C4-2B (cell line): ENCODE measurements around the gene GTF3C5.
"Not testable (repeated sequence)": the region's sequence is repeated elsewhere in the genome, so short reads cannot be mapped to it uniquely, and the experiment has no call there.

Experiments
- H3K27ac ChIP-seq: fragments of 450-650 bp; 2 replicates; pipeline ENCODE4 v1.5.1; 2017
- ZFX ChIP-seq: fragments of 450-650 bp; IDR thresholded peaks from 2 replicates; pipeline ENCODE4 v1.6.1; 2017
- TF ChIP-seq, protein P1 (sequence below): fragments of 450-650 bp; conservative IDR thresholded peaks from 2 replicates; pipeline ENCODE4 v1.5.1; 2017; ENCODE audit warnings: mild to moderate bottlenecking

Gene GTF3C5

DNA sequence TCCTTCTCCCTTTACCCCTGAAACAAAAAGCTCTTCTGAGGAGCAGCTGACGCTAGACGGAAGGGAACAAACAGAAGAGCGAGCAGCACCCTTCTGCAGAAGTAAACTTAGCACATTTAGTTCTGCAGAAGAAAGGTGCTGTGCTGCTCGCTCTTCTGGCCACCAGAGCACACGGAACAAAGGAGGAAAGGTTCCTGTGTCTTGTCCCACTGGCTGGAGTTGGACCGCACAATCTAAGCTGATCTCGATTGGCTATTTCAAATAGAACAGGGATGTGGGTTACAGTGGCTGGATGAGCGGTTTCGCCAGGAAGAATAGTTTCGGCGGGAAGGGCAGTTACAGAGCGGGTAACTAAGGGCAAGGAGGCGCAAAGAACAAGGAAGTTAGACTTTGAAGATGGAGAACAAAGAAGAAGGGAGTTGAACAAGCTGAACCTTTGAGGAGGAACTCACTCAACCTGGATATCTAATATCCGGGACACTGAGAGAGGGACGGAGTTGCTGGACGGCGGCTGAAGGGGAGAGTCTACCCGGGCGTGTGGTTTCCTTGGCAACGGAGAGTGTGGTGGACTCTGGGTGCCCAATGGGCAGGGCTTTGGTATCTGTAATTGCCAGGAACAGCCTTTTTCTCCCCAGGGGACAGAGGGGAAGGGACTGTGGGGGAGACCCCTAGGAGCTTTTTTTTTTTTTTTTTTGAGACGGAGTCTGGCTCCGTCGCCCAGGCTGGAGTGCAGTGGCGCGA, 7.1 kb downstream of the GTF3C5 start:
- no peak for TF ChIP-seq ZFX
- TF ChIP-seq, protein P1, sequence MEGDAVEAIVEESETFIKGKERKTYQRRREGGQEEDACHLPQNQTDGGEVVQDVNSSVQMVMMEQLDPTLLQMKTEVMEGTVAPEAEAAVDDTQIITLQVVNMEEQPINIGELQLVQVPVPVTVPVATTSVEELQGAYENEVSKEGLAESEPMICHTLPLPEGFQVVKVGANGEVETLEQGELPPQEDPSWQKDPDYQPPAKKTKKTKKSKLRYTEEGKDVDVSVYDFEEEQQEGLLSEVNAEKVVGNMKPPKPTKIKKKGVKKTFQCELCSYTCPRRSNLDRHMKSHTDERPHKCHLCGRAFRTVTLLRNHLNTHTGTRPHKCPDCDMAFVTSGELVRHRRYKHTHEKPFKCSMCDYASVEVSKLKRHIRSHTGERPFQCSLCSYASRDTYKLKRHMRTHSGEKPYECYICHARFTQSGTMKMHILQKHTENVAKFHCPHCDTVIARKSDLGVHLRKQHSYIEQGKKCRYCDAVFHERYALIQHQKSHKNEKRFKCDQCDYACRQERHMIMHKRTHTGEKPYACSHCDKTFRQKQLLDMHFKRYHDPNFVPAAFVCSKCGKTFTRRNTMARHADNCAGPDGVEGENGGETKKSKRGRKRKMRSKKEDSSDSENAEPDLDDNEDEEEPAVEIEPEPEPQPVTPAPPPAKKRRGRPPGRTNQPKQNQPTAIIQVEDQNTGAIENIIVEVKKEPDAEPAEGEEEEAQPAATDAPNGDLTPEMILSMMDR: no peak

GRCh38 chr9:133040892-133041479, 10.2 kb downstream of the GTF3C5 start:
- TF ChIP-seq, protein P1: peak; percentile 82
- H3K27ac ChIP-seq: not testable (repeated sequence)

More for the DNA sequence above, 7.1 kb downstream of the GTF3C5 start:
- H3K27ac ChIP-seq: no peak overlapping the region

GRCh38 chr9:133041958-133042357, 11.2 kb downstream of the GTF3C5 start:
- H3K27ac ChIP-seq: no peak overlapping the region
- TF ChIP-seq, protein P1: no peak
- no peak for TF ChIP-seq ZFX

DNA sequence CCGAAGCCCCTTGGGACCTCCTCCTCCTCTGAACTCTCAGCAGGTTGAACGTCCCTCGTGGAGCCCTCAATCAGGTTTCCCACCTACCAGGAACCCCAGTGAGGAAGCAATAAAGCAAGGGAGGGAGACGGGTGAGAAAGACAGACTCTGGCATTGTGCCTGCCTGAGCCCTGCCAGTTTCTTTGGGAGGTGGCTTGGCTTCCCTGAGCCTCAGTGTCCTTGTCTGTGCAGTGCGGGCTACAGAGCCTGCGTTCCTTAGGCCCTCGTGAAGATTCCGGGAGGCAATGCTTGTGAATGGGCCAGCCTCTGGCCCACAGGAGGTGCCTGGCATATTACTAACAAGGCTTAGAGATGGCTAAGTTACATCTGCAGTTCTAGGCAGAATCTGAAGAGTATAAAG, 11.9 kb downstream of the GTF3C5 start:
- TF ChIP-seq ZFX: no peak
- TF ChIP-seq, protein P1: no peak
- H3K27ac ChIP-seq: no peak overlapping the region

DNA sequence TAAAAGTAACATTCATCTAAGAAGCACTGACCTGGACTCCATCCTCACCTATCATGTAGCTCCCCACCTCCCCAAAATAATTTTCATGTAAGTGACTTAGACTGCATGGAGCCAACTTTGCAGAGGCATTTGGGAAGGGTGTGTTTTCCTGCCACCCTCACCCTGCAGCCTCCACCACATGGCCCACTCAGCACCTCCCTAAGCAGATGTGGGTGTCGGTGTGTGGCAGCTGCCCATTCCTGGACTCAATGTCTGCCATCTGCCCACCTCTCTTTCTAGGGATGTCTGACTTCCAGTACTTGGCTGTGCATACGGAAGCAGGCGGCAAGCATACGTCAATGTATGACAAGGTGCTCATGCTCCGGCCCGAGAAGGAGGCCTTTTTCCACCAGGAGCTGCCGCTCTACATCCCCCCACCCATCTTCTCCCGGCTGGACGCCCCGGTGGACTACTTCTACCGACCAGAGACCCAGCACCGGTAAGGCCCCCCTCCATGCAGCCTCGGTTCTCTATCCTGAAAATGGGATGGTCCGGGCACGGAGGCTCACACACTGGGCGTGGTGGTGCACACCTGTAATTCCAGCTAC, 12.7 kb downstream of the GTF3C5 start:
- TF ChIP-seq, protein P1: no peak
- TF ChIP-seq ZFX: no peak
- H3K27ac ChIP-seq: no peak overlapping the region

DNA sequence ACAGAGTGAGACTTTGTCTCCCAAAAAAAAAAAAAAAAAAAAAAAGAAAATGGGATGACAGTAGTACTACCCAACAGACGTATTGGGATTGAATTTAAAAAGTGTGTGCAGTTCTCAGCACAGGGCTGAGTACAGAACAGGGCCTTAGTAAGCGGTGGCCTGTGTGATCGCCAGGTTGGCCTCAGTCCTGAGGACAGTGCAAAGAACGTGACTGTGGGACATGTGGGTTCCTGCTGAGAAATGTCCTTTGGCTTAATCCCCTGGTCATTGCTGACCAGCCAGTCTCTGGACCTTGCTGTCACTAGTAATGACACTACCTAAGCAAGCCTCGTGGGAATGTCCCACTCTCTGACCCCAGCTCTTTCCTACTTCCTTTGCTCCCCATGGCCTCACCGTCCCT, 13.3 kb downstream of the GTF3C5 start:
- H3K27ac ChIP-seq: no peak overlapping the region
- TF ChIP-seq, protein P1: no peak

- H3K27ac ChIP-seq: no peak overlapping the region
- TF ChIP-seq, protein P1: no peak
- TF ChIP-seq ZFX: no peak
Measured at GRCh38 chr9:133044661-133045060, 13.9 kb downstream of the GTF3C5 start.
